VCaP (cell line): ENCODE results near the gene F13A1.

Experiments used
- H3K27ac ChIP-seq: fragments of 450-650 bp; 2 replicates; pipeline ENCODE4 v1.5.1; 2017
- CTCF ChIP-seq: fragments of 450-650 bp; conservative IDR thresholded peaks from 2 replicates; pipeline ENCODE4 v1.5.1; 2017; ENCODE audit warnings: mild to moderate bottlenecking, moderate library complexity

Gene F13A1

GRCh38 chr6:6319952-6320811 is at the start of gene F13A1:
Gene F13A1 (minus strand): TSS chr6:6320662. CDS start chr6:6318664, 1,998 bp downstream.
- H3K27ac ChIP-seq = no peak within 1 kb of the TSS
- TF ChIP-seq CTCF = no peak

- TF ChIP-seq CTCF = no peak
- no peak overlapping the region for H3K27ac ChIP-seq
Measured at GRCh38 chr6:6368684-6369052, 48.2 kb upstream of the F13A1 start.

- TF ChIP-seq CTCF = no peak
- H3K27ac ChIP-seq = no peak overlapping the region
Measured at GRCh38 chr6:6368040-6368683, 47.7 kb upstream of the F13A1 start.

- no peak for TF ChIP-seq CTCF
Measured at GRCh38 chr6:6366803-6367202, 46.3 kb upstream of the F13A1 start.

GRCh38 chr6:6365242-6365641 is 44.8 kb upstream of the F13A1 start:
- TF ChIP-seq CTCF = no peak
- no peak overlapping the region for H3K27ac ChIP-seq

More at GRCh38 chr6:6366803-6367202, 46.3 kb upstream of the F13A1 start:
- no peak overlapping the region for H3K27ac ChIP-seq

GRCh38 chr6:6362056-6362840 is 41.8 kb upstream of the F13A1 start:
- TF ChIP-seq CTCF = no peak
- H3K27ac ChIP-seq = no peak overlapping the region

- TF ChIP-seq CTCF = no peak
- no peak overlapping the region for H3K27ac ChIP-seq
Measured at GRCh38 chr6:6357530-6357929, 37.1 kb upstream of the F13A1 start.
